GM21515 (cell line): ENCODE data around the gene NOTCH1.

Experiments used
- ATAC-seq: cut with Tn5 transposase; IDR thresholded peaks from one replicate; pipeline ENCODE4 v1.9.1; 2021; ENCODE audit not compliant: unreplicated experiment

NOTCH1 gene

GRCh38 chr9:136546697-136547501 is 1.1 kb upstream of the NOTCH1 start:
- ATAC-seq: no peak

GRCh38 chr9:136545692-136545964 is 220 bp downstream of the NOTCH1 start:
- ATAC-seq: no peak

GRCh38 chr9:136544964-136545691 is 720 bp downstream of the NOTCH1 start:
- ATAC-seq: peak; percentile 22

GRCh38 chr9:136544548-136544963 is 1.3 kb downstream of the NOTCH1 start:
- ATAC-seq: no peak

GRCh38 chr9:136543830-136544547 is 1.9 kb downstream of the NOTCH1 start:
- ATAC-seq: no peak

GRCh38 chr9:136543280-136543679 is 2.6 kb downstream of the NOTCH1 start:
- ATAC-seq: no peak

GRCh38 chr9:136542241-136543040 is 3.4 kb downstream of the NOTCH1 start:
- ATAC-seq: no peak

- no peak for ATAC-seq
Measured at GRCh38 chr9:136541709-136542108, 4.1 kb downstream of the NOTCH1 start.

GRCh38 chr9:136541179-136541578 is 4.7 kb downstream of the NOTCH1 start:
- ATAC-seq: no peak

- peak; percentile 48 for ATAC-seq
Measured at GRCh38 chr9:136539427-136540421, 6.1 kb downstream of the NOTCH1 start.

GRCh38 chr9:136538599-136539426 is 7.0 kb downstream of the NOTCH1 start:
- ATAC-seq: no peak

GRCh38 chr9:136537896-136538598 is 7.8 kb downstream of the NOTCH1 start:
- ATAC-seq: no peak

- no peak for ATAC-seq
Measured at GRCh38 chr9:136537411-136537810, 8.4 kb downstream of the NOTCH1 start.

GRCh38 chr9:136536721-136537241 is 9.1 kb downstream of the NOTCH1 start:
- no peak for ATAC-seq

- ATAC-seq: no peak
Measured at GRCh38 chr9:136536051-136536720, 9.7 kb downstream of the NOTCH1 start.

GRCh38 chr9:136535070-136535469 is 10.8 kb downstream of the NOTCH1 start:
- ATAC-seq: no peak

- no peak for ATAC-seq
Measured at GRCh38 chr9:136534366-136534765, 11.5 kb downstream of the NOTCH1 start.

- no peak for ATAC-seq
Measured at GRCh38 chr9:136533775-136534157, 12.1 kb downstream of the NOTCH1 start.
